Coronary artery (tissue), 2 donors: ENCODE results near the gene PLCB2.
A peak's percentile ranks its signal among the peaks of the same experiment; 100 is the strongest.

Experiments used
- DNase-seq: peaks from one replicate; pipeline ENCODE4 v3.0.0-alpha.2; 2017; ENCODE audit warnings: low spot score
- H3K27ac ChIP-seq, 2 donors: fragments of 200-600 bp; sonication (generic); one replicate each; pipeline ENCODE4 v1.5.1; 2016 to 2019
- H3K4me3 ChIP-seq: fragments of 200-600 bp; sonication (generic); 2 replicates; pipeline ENCODE4 v1.5.1; 2016; ENCODE audit warnings: mild to moderate bottlenecking, moderate library complexity
- CTCF ChIP-seq: fragments of 200-600 bp; sonication (generic); IDR thresholded peaks from one replicate; pipeline ENCODE4 v1.5.1; 2019; ENCODE audit warnings: antibody characterized with exemption

PLCB2 gene

DNA sequence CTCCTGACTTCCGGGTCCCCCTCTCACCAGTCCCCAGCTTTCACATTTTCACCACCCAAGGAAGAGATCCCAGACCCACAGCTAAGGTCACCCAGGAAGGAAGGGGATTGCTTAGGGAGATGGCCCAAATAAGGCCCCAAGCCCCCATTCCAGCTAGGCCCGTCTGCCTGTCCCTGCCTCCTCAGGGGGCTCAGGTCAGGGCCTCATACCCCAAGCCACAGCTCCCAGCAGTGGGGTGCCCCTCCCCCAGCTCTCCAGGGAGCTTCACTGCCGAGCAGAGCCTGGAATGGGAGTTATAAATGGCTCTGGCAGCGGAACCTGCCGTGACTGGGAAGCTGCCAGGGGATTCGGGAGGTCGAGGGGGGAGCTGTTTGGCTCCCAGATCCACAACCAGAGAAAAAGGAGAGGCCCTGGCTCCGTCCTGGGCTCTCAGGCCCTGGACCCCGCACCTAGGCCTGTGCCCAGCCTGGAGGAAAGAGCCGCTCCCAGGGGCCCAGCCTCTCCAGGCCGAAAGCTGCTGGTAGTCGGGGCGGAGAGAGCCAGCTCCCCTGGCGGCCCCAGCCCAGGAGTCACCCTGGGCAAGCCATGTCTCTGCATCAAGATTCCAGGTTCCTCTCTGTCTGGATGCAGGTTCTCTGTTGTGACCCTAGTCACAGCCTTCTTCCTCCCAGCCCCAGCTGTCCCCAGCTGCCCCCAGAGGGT, 32.5 kb upstream of the PLCB2 start:
- Histone ChIP-seq H3K27ac (peak overlapping the region; percentile 91 to 98), H3K4me3 (peak overlapping the region; percentile 60)
- no peak for TF ChIP-seq CTCF
- peak; percentile 92 for DNase-seq

GRCh38 chr15:40339621-40339945, 31.8 kb upstream of the PLCB2 start:
- TF ChIP-seq CTCF = no peak
- Histone ChIP-seq H3K4me3 (peak overlapping the region; percentile 60), H3K27ac (peak overlapping the region; percentile 91 to 98)
- DNase-seq = no peak

DNA sequence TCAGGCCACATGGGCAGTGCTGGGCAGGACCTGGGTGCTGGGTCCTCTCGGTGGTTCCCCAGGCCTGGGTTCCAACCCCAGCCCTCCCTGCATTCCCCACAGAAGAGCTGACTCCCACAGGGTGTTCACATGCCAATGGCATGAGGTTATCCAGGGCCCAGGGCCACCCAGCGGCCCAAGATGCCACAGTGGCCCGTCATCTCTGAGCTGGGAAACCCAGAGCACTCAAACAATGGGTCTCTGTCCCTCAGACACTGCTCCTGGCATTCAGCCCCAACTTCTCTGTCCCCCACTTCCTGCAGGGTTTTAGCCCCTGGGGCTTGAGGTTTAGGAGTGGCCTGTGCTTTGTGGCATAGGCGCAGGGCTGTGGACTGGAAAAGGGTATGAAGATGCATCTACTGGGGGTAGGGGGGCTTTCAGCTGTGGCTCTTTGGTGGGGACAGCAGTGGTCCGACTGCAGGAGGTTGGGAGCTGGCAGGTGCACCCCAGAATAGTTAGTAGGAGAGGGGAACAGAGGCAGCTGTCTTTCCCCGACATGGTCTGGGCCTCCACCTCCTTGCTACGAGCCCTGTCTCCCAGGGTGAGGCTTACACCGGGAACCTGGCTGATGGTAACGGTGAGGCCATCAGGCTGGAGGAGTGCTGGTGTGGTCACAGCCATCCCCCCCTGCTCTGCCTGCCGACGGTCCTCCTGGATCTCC, 31.3 kb upstream of the PLCB2 start:
- H3K4me3 ChIP-seq = peak overlapping the region; percentile 60
- peak; percentile 84 for DNase-seq

GRCh38 chr15:40338041-40338657, 30.4 kb upstream of the PLCB2 start:
- peak; percentile 31 for TF ChIP-seq CTCF
- peak overlapping the region; percentile 91 to 98 for H3K27ac ChIP-seq
- peak; percentile 83 for DNase-seq
- H3K4me3 ChIP-seq = peak overlapping the region; percentile 60

More for the DNA sequence above, 31.3 kb upstream of the PLCB2 start:
- no peak for TF ChIP-seq CTCF
- peak overlapping the region; percentile 91 to 98 for H3K27ac ChIP-seq

- peak overlapping the region; percentile 91 to 98 for H3K27ac ChIP-seq
- peak overlapping the region; percentile 60 for H3K4me3 ChIP-seq
- DNase-seq = no peak
- TF ChIP-seq CTCF = no peak
These were observed 29.9 kb upstream of the PLCB2 start for GRCh38 chr15:40337597-40337996.

DNA sequence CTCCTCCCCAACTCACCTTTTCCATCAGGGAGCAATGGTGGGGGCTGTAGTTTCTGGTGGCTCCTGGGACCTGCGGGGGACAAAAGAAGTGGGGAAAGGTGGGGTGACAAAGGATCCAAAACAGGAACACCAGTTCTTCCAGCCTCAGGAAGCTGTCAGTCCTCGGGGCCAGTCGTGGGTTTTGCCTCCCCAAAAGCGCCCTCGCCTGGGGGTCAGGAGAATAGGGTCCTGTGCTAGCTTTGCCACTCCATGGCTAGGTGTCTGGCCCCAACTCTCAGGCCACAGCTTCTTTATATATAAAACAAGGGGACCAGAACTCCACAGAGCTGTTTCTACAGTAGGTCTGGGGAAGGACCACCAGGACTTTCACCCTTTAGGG, 29.0 kb upstream of the PLCB2 start:
- no peak for DNase-seq

More for the DNA sequence above, 29.0 kb upstream of the PLCB2 start:
- H3K27ac ChIP-seq = peak overlapping the region; percentile 91 to 98
- H3K4me3 ChIP-seq = no peak overlapping the region
- TF ChIP-seq CTCF = no peak
